GM06990 (cell line): Measurements from ENCODE around the gene UBE2F.

Experiments used
- DNase-seq: peaks from one replicate; pipeline ENCODE4 v3.0.0-alpha.2; 2011; ENCODE audit not compliant: insufficient read length; ENCODE audit errors: extremely low read depth
- H3K27me3 ChIP-seq: replicated peaks from 2 replicates; pipeline ENCODE4 v1.6.0; 2011; ENCODE audit warnings: low read length; ENCODE audit not compliant: control insufficient read depth, insufficient read depth
- H3K36me3 ChIP-seq: 2 replicates; pipeline ENCODE4 v1.5.1; 2011; ENCODE audit warnings: low read length; ENCODE audit not compliant: control insufficient read depth, insufficient read depth
- H3K4me3 ChIP-seq: replicated peaks from 2 replicates; pipeline ENCODE4 v1.5.1; 2011; ENCODE audit warnings: low read depth, mild to moderate bottlenecking, control low read depth, low read length
- CTCF ChIP-seq: IDR thresholded peaks from 2 replicates; pipeline ENCODE4 v1.5.1; 2011; ENCODE audit warnings: low read length, control low read depth, mild to moderate bottlenecking, inconsistent platforms; ENCODE audit not compliant: insufficient read depth, poor library complexity, severe bottlenecking

The UBE2F gene

GRCh38 chr2:237966565-237967462 is at the start of gene UBE2F:
UBE2F (plus strand) TSS chr2:237967014; CDS start chr2:237973108, 6,094 bp downstream.
- DNase-seq: peak; percentile 96
- no peak for TF ChIP-seq CTCF
- H3K4me3 ChIP-seq: peak within 1 kb of the TSS; percentile 84
- no peaks in the 10 kb centered on the region for H3K27me3 ChIP-seq
- no peaks in the 10 kb centered on the region; the same call in 1 of the 2 replicates for H3K36me3 ChIP-seq

- Histone ChIP-seq H3K4me3 (no peak overlapping the region), H3K36me3 (no peaks in the 10 kb centered on the region), H3K27me3 (no peaks in the 10 kb centered on the region)
- no peak for DNase-seq
- no peak for TF ChIP-seq CTCF
Observed at GRCh38 chr2:237917696-237918374, 49.0 kb upstream of the UBE2F start.

- DNase-seq: no peak
- TF ChIP-seq CTCF: no peak
- no peak overlapping the region for H3K4me3 ChIP-seq
- no peaks in the 10 kb centered on the region for H3K27me3 ChIP-seq
- no peaks in the 10 kb centered on the region for H3K36me3 ChIP-seq
Observed at GRCh38 chr2:237919593-237919992, 47.2 kb upstream of the UBE2F start.

- H3K4me3 ChIP-seq: no peak overlapping the region
- no peaks in the 10 kb centered on the region for H3K27me3 ChIP-seq
- no peak for DNase-seq
- no peaks in the 10 kb centered on the region for H3K36me3 ChIP-seq
- TF ChIP-seq CTCF: no peak
Observed at GRCh38 chr2:237920673-237921072, 46.1 kb upstream of the UBE2F start.

- no peak for TF ChIP-seq CTCF
- H3K4me3 ChIP-seq: no peak overlapping the region
Observed at GRCh38 chr2:237921967-237922492, 44.8 kb upstream of the UBE2F start.

More at GRCh38 chr2:237921967-237922492, 44.8 kb upstream of the UBE2F start:
- H3K27me3 ChIP-seq: no peaks in the 10 kb centered on the region
- no peak for DNase-seq
- H3K36me3 ChIP-seq: no peaks in the 10 kb centered on the region
